H9 (cell line): Measurements from ENCODE around the gene DHRS13. TPM values are rescaled to one million over a fixed set of nuclear protein-coding genes. Genes with fewer than 3 reads are reported as not detected.

Experiments used
- DNase-seq: peaks from one replicate; pipeline ENCODE4 v3.0.0-alpha.2; 2017
- H2AFZ ChIP-seq: one replicate; pipeline ENCODE4 v1.6.1; 2013; ENCODE audit warnings: mild to moderate bottlenecking, low read length, control low read depth, moderate library complexity
- H2AK5ac ChIP-seq: 2 replicates; pipeline ENCODE4 v1.6.1; 2013; ENCODE audit warnings: low read length, control low read depth, mixed read lengths; ENCODE audit not compliant: insufficient read length
- H2BK120ac ChIP-seq: one replicate; pipeline ENCODE4 v1.6.1; 2013; ENCODE audit warnings: low read depth, mild to moderate bottlenecking, low read length, control low read depth, inconsistent platforms; ENCODE audit not compliant: poor library complexity, severe bottlenecking
- H2BK12ac ChIP-seq: 2 replicates; pipeline ENCODE4 v1.6.1; 2013; ENCODE audit warnings: low read length, control low read depth, mixed read lengths, low read depth; ENCODE audit not compliant: insufficient read length
- H2BK15ac ChIP-seq: 2 replicates; pipeline ENCODE4 v1.6.1; 2013; ENCODE audit warnings: low read depth, low read length, control low read depth
- H2BK20ac ChIP-seq: one replicate; pipeline ENCODE4 v1.6.1; 2013; ENCODE audit warnings: low read depth, mild to moderate bottlenecking, low read length, control low read depth, inconsistent platforms; ENCODE audit not compliant: poor library complexity, severe bottlenecking
- H2BK5ac ChIP-seq: 2 replicates; pipeline ENCODE4 v1.6.1; 2013; ENCODE audit warnings: low read length, control low read depth, mixed read lengths; ENCODE audit not compliant: insufficient read length
- H3K14ac ChIP-seq: 2 replicates; pipeline ENCODE4 v1.6.1; 2013; ENCODE audit warnings: low read length, control low read depth; ENCODE audit not compliant: insufficient read depth
- H3K18ac ChIP-seq: 2 replicates; pipeline ENCODE4 v1.6.1; 2013; ENCODE audit warnings: low read depth, mild to moderate bottlenecking, mixed read lengths, low read length, control low read depth; ENCODE audit not compliant: insufficient read length
- H3K23ac ChIP-seq: 2 replicates; pipeline ENCODE4 v1.6.1; 2013; ENCODE audit warnings: low read length, control low read depth, mixed read lengths, low read depth; ENCODE audit not compliant: insufficient read length
- H3K23me2 ChIP-seq: 2 replicates; pipeline ENCODE4 v1.6.1; 2013; ENCODE audit warnings: low read depth, mild to moderate bottlenecking, mixed read lengths, low read length, control low read depth; ENCODE audit not compliant: insufficient read length, poor library complexity, severe bottlenecking
- H3K27ac ChIP-seq: 2 replicates; pipeline ENCODE4 v1.5.1; 2013; ENCODE audit warnings: low read length, control low read depth, mixed read lengths, low read depth; ENCODE audit not compliant: insufficient read length
- H3K27me3 ChIP-seq: 2 replicates; pipeline ENCODE4 v1.6.1; 2013; ENCODE audit warnings: low read length, control low read depth, inconsistent platforms; ENCODE audit not compliant: insufficient read depth
- H3K4ac ChIP-seq: 2 replicates; pipeline ENCODE4 v1.6.1; 2013; ENCODE audit warnings: low read depth, mild to moderate bottlenecking, control low read depth, inconsistent platforms, low read length, moderate library complexity
- H3K4me1 ChIP-seq: 2 replicates; pipeline ENCODE4 v1.6.1; 2013; ENCODE audit warnings: low read length, control low read depth, inconsistent platforms; ENCODE audit not compliant: insufficient read depth
- H3K4me2 ChIP-seq: 2 replicates; pipeline ENCODE4 v1.6.1; 2013; ENCODE audit warnings: low read length, control low read depth, mixed read lengths; ENCODE audit not compliant: insufficient read length, insufficient read depth
- H3K56ac ChIP-seq: 2 replicates; pipeline ENCODE4 v1.6.1; 2013; ENCODE audit warnings: low read depth, mild to moderate bottlenecking, mixed read lengths, low read length, control low read depth; ENCODE audit not compliant: insufficient read length
- H3K79me1 ChIP-seq: 2 replicates; pipeline ENCODE4 v1.6.1; 2013; ENCODE audit warnings: low read depth, mild to moderate bottlenecking, moderate library complexity, low read length, control low read depth, inconsistent platforms; ENCODE audit not compliant: insufficient read depth, poor library complexity, severe bottlenecking
- H3K79me2 ChIP-seq: 2 replicates; pipeline ENCODE4 v1.6.1; 2013; ENCODE audit warnings: low read length, control low read depth, inconsistent platforms; ENCODE audit not compliant: insufficient read depth
- H3K9ac ChIP-seq: 2 replicates; pipeline ENCODE4 v1.6.1; 2013; ENCODE audit warnings: low read length, control low read depth, mixed read lengths; ENCODE audit not compliant: insufficient read length; ENCODE audit errors: extremely low read depth
- H3K9me3 ChIP-seq: one replicate; pipeline ENCODE4 v1.6.1; 2013; ENCODE audit warnings: low read depth, low read length, inconsistent platforms; ENCODE audit not compliant: control insufficient read depth
- H3T11ph ChIP-seq: one replicate; pipeline ENCODE4 v1.6.1; 2013; ENCODE audit warnings: mild to moderate bottlenecking, low read length, control low read depth, inconsistent platforms
- H4K20me1 ChIP-seq: one replicate; pipeline ENCODE4 v1.6.1; 2013; ENCODE audit not compliant: control insufficient read depth, insufficient read length, insufficient read depth
- H4K5ac ChIP-seq: 2 replicates; pipeline ENCODE4 v1.6.1; 2013; ENCODE audit warnings: low read depth, mild to moderate bottlenecking, mixed read lengths, low read length, control low read depth; ENCODE audit not compliant: insufficient read length
- H4K8ac ChIP-seq: replicated peaks from 2 replicates; pipeline ENCODE4 v1.6.1; 2013; ENCODE audit warnings: low read length, control low read depth, mixed read lengths, low read depth; ENCODE audit not compliant: insufficient read length
- H4K91ac ChIP-seq: 2 replicates; pipeline ENCODE4 v1.6.1; 2013; ENCODE audit warnings: low read depth, mild to moderate bottlenecking, moderate library complexity, mixed read lengths, low read length, control low read depth; ENCODE audit not compliant: insufficient read length
- H3K27ac Mint-ChIP-seq, 3 experiments: 2 replicates in 2 of 3; 3 replicates in 1 of 3; pipeline ENCODE4 v1.8.0; 2020 to 2021; ENCODE audit warnings: mixed read lengths in 3 of 3, mild to moderate bottlenecking in 1 of 3, moderate library complexity in 1 of 3
- H3K27me3 Mint-ChIP-seq: 2 replicates; pipeline ENCODE4 v1.8.0; 2021; ENCODE audit warnings: low read depth, mild to moderate bottlenecking, moderate library complexity, mixed read lengths
- H3K36me3 Mint-ChIP-seq, 3 experiments: 2 replicates in 2 of 3; 3 replicates in 1 of 3; pipeline ENCODE4 v1.8.0; 2020 to 2021; ENCODE audit warnings: low read depth in 3 of 3, mixed read lengths in 3 of 3; ENCODE audit not compliant: insufficient read depth in 1 of 3
- H3K4me1 Mint-ChIP-seq, 2 experiments: 2 replicates each; pipeline ENCODE4 v1.8.0; 2020; ENCODE audit warnings: mixed read lengths in 2 of 2
- H3K4me3 Mint-ChIP-seq, 2 experiments: 2 replicates in 1 of 2; 3 replicates in 1 of 2; pipeline ENCODE4 v1.8.0; 2020 to 2021; ENCODE audit warnings: mild to moderate bottlenecking in 2 of 2, mixed read lengths in 2 of 2, moderate library complexity in 1 of 2
- H3K9me3 Mint-ChIP-seq, 2 experiments: 2 replicates in 1 of 2; 3 replicates in 1 of 2; pipeline ENCODE4 v1.8.0; 2020; ENCODE audit warnings: mild to moderate bottlenecking in 2 of 2, mixed read lengths in 2 of 2, moderate library complexity in 1 of 2
- WGBS: extraction: QIAGEN DNeasy Blood & Tissue Kit; methylation state at CpG from one replicate; pipeline ENCODE4 v1.1.7; 2013; ENCODE audit warnings: missing lambda C conversion rate, low lambda C conversion rate, mixed read lengths; ENCODE audit not compliant: insufficient read length; ENCODE audit errors: extremely low coverage; 5-methylcytosine and 5-hydroxymethylcytosine counted together
- total RNA-seq: library from RNA; stranded (reverse); gene quantifications from 2 replicates; pipeline ENCODE4 v1.2.1, GENCODE V29; 2021
- TF ChIP-seq, protein P1 (sequence below): fragments of 200-600 bp; sonication (generic); conservative IDR thresholded peaks from 3 replicates; pipeline ENCODE4 v1.8.0; 2021; ENCODE audit warnings: antibody characterized with exemption, mild to moderate bottlenecking

The DHRS13 gene
- total RNA-seq, 1 experiment from 2014 or later, result 29.6 TPM

DNA sequence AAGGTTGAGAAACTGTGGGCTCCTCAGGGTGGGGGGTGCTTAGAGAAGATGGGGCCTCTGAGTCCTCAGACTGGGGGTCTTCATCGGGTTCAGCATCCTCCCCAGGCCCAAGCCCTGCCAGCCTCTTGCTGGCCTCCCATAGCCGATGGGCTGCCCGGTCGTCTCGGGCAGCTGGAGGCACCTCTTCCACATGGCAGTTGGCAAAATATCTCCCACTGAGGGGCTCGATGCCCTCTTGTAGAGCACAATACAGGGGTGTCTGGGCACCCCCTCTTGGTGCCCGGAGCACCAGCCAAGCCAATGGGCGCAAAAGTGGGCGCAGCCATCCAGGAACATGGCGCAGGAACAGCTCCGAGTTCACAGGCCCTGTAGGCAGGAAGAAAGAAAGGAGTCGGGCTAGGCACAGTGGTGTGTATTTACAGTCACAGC, 4.3 kb downstream of the DHRS13 start:
- Histone ChIP-seq H3K79me2 (peaks cover 4% of the 10 kb centered on the region; the same call in 1 of the 2 replicates), H3K23me2 (peaks cover 6% of the 10 kb centered on the region), H3K79me1 (peaks cover 4% of the 10 kb centered on the region), H3K18ac (no peak overlapping the region), H3K23ac (no peak overlapping the region), H2BK12ac (no peak overlapping the region), H2AK5ac (no peak overlapping the region), H4K8ac (no peak overlapping the region), H2BK15ac (no peak overlapping the region), H3K4me2 (no peak overlapping the region), H3K9me3 (no peaks in the 10 kb centered on the region), H3K27ac (no peak overlapping the region), H4K91ac (no peak overlapping the region), H3K4me1 (peaks cover 9% of the 10 kb centered on the region), H2BK5ac (no peak overlapping the region), H4K20me1 (no peaks in the 10 kb centered on the region), H2BK20ac (no peak overlapping the region), H2BK120ac (no peak overlapping the region), H2AFZ (no peak overlapping the region), H3K9ac (no peak overlapping the region), H3K56ac (no peak overlapping the region), H3K4ac (no peak overlapping the region), H3K27me3 (0 out of 2 replicates have a peak, but pooled peaks cover 3% of the 10 kb centered on the region), H3T11ph (no peak overlapping the region), H3K14ac (no peak overlapping the region), H4K5ac (no peak overlapping the region)
- H3K4me1 Mint-ChIP-seq, result peaks cover 27 to 30% of the 10 kb centered on the region in 2 experiments
- H3K9me3 Mint-ChIP-seq, result peaks cover 0 to 3% of the 10 kb centered on the region in 2 experiments; a peak in 2 of 5 replicates
- peak overlapping the region in 1 of 3 experiments; percentile 76; a peak in 1 of 7 replicates for H3K27ac Mint-ChIP-seq
- peaks cover 3% of the 10 kb centered on the region for H3K27me3 Mint-ChIP-seq
- H3K36me3 Mint-ChIP-seq, result peaks cover 18 to 29% (median 20%) of the 10 kb centered on the region in 3 experiments
- WGBS, result no CpG with 5 or more reads among the region's 12 CpGs
- H3K4me3 Mint-ChIP-seq, result peak overlapping the region in 1 of 2 experiments; percentile 55; a peak in 2 of 5 replicates
- peak; percentile 35 for DNase-seq
- TF ChIP-seq, protein P1, sequence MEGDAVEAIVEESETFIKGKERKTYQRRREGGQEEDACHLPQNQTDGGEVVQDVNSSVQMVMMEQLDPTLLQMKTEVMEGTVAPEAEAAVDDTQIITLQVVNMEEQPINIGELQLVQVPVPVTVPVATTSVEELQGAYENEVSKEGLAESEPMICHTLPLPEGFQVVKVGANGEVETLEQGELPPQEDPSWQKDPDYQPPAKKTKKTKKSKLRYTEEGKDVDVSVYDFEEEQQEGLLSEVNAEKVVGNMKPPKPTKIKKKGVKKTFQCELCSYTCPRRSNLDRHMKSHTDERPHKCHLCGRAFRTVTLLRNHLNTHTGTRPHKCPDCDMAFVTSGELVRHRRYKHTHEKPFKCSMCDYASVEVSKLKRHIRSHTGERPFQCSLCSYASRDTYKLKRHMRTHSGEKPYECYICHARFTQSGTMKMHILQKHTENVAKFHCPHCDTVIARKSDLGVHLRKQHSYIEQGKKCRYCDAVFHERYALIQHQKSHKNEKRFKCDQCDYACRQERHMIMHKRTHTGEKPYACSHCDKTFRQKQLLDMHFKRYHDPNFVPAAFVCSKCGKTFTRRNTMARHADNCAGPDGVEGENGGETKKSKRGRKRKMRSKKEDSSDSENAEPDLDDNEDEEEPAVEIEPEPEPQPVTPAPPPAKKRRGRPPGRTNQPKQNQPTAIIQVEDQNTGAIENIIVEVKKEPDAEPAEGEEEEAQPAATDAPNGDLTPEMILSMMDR, result no peak
